Left ventricle myocardium inferior (tissue), 1 donor: ENCODE measurements around the gene YBX1. TPM values are rescaled to one million over a fixed set of nuclear protein-coding genes. Genes with fewer than 3 reads are reported as not detected.
"Not testable (repeated sequence)": the region's sequence is repeated elsewhere in the genome, so short reads cannot be mapped to it uniquely, and the experiment has no call there.

ENCODE experiments used
- DNase-seq: peaks from one replicate; pipeline ENCODE4 v3.0.0-alpha.2; 2020
- H3K27ac ChIP-seq: fragments of 200-600 bp; replicated peaks from 2 replicates; pipeline ENCODE4 v1.8.0; 2021
- H3K27me3 ChIP-seq: fragments of 200-600 bp; 2 replicates; pipeline ENCODE4 v1.8.0; 2021; ENCODE audit warnings: low read depth
- H3K36me3 ChIP-seq: fragments of 200-600 bp; 2 replicates; pipeline ENCODE4 v1.8.0; 2021
- H3K4me1 ChIP-seq: fragments of 200-600 bp; 2 replicates; pipeline ENCODE4 v1.8.0; 2021
- H3K4me3 ChIP-seq: fragments of 200-600 bp; 2 replicates; pipeline ENCODE4 v1.8.0; 2021; ENCODE audit warnings: mild to moderate bottlenecking, moderate library complexity
- H3K9me3 ChIP-seq: fragments of 200-600 bp; replicated peaks from 2 replicates; pipeline ENCODE4 v1.8.0; 2021
- intact Hi-C: fragments of 100-400 bp; cut with micrococcal nuclease; formaldehyde crosslinking; loops from one replicate; pipeline ENCODE4 v1.11.0; 2022
- total RNA-seq: library from RNA; stranded (reverse); fragmentation: NEBNext Ultra II Directional; extraction: Animal tissue kit (Norgen Biotek cat#: 25700); gene quantifications from one replicate; pipeline ENCODE4 v1.2.1, GENCODE V29; 2021
- TF ChIP-seq, protein P1 (sequence below): fragments of 200-600 bp; IDR thresholded peaks from 2 replicates; pipeline ENCODE4 v1.8.0; 2021; ENCODE audit warnings: antibody characterized with exemption, mild to moderate bottlenecking, borderline replicate concordance
- donor health status: DM: no; HTN: yes; CAD: no; lungs with severe emphysema.

YBX1 gene
- total RNA-seq, 1 donor from 2014 or later: 754 TPM

DNA sequence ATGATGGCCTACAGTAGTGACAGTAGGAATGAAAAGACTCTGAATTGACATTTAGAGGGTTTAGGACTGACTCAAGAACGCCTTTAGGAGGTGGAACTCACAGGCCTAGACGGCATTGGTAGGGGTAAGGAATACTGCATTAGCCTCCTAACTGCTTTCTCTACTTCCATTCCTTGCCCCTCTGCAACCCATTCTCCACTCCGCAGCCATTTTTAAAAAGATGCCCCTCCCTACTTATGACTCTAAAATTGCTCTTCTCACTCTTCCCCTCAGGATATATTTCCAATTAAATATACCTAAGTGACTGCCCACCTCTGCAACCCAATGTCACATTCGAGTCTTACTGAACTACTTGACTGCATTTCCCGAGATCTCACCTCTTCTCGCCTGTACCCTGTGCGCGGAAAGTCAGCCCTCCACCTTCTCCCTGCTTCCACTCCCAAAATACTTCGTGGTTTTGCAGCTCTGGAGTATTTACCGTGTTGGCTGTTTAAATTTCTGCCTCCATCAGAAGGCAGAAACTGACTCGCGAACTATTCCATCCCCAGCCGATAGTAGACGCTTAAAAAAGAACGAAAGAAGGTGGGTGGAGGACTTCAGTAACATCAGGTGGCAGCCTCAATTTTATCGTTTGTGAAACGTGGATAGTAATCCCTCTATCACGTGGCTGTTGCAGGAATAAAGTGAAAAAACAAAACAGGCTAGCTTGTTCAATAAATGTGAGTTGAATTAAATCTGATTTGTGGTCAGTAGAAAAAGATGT, 1.1 kb upstream of the YBX1 start:
- Histone ChIP-seq H3K4me1 (peaks cover 60% of the 10 kb centered on the region), H3K27ac (peak overlapping the region; percentile 97), H3K9me3 (no peaks in the 10 kb centered on the region), H3K4me3 (peak overlapping the region; percentile 90), H3K36me3 (peaks cover 5% of the 10 kb centered on the region), H3K27me3 (no peaks in the 10 kb centered on the region)
- TF ChIP-seq, protein P1, sequence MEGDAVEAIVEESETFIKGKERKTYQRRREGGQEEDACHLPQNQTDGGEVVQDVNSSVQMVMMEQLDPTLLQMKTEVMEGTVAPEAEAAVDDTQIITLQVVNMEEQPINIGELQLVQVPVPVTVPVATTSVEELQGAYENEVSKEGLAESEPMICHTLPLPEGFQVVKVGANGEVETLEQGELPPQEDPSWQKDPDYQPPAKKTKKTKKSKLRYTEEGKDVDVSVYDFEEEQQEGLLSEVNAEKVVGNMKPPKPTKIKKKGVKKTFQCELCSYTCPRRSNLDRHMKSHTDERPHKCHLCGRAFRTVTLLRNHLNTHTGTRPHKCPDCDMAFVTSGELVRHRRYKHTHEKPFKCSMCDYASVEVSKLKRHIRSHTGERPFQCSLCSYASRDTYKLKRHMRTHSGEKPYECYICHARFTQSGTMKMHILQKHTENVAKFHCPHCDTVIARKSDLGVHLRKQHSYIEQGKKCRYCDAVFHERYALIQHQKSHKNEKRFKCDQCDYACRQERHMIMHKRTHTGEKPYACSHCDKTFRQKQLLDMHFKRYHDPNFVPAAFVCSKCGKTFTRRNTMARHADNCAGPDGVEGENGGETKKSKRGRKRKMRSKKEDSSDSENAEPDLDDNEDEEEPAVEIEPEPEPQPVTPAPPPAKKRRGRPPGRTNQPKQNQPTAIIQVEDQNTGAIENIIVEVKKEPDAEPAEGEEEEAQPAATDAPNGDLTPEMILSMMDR: no peak
- DNase-seq: no peak
- intact Hi-C loops: no loop called here

GRCh38 chr1:42682484-42682738, 193 bp downstream of the YBX1 start:
- H3K4me3 ChIP-seq: peak overlapping the region; percentile 90
- intact Hi-C loops, DNase-seq, H3K9me3 ChIP-seq, H3K27me3 ChIP-seq, H3K36me3 ChIP-seq: not testable (repeated sequence)
- peak overlapping the region; percentile 97 for H3K27ac ChIP-seq
- H3K4me1 ChIP-seq: peaks cover 65% of the 10 kb centered on the region

DNA sequence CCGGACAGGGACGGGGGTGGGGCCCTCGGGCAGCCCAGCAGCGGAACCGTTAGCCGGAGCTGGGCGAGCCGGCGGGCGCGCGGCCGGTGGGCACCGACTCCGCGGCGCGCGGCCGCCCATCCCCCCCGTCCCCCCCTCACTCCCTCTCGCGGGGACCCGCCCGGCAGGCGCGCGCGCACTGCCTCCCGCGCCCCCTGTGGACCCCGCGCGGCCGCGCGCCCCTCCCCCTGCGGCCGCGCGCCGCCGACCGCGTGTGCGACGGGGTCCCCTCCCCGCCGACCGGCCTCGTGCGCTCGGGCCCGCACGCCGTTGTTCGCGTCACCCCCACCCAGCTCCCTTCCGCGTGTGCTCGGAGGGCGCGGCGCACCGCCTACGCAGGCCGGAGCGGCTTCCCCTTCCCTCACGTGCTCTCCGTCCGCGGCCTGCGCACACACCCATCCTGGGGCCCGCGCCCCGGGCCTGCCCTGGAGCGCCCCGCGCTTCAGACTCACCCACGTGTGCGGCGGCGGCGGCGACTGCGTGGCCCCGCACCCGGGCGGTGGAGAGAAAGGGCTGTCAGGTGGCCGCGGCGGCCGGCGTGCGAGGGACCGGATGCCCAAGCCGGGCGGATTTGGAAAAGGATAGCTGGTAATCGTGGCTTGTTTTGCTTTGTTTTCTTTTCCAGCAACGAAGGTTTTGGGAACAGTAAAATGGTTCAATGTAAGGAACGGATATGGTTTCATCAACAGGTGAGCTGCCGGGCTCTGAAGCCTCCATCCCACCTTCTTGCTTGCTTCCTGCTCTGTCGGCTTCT, 717 bp downstream of the YBX1 start:
- intact Hi-C loops: no loop called here
- no peaks in the 10 kb centered on the region for H3K9me3 ChIP-seq
- H3K27ac ChIP-seq: peak overlapping the region; percentile 97
- peaks cover 5% of the 10 kb centered on the region for H3K36me3 ChIP-seq
- peaks cover 70% of the 10 kb centered on the region for H3K4me1 ChIP-seq
- H3K27me3 ChIP-seq: no peaks in the 10 kb centered on the region
- peak; percentile 70 for DNase-seq
- TF ChIP-seq, protein P1: no peak
- H3K4me3 ChIP-seq: peak overlapping the region; percentile 90

DNA sequence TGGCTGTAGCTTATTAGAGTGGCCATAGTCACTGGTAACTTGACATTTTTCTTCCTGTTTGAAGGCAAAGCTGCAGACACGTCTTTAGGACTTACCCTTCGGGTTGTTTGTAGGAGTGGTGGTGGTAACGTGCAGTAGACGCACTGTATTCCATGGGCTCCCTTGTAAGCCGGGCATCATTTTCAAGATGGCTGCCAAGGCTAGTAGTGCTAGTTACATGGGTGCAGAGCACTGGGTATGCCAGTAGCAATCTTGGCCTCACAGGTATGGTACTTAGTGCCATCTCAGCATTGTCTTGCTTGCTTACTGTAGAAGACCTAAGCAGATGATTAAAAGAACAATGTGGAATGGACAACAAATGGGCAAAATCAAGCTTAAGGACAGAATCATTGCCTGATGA, 1.9 kb downstream of the YBX1 start:
- no peak for DNase-seq
- H3K27me3 ChIP-seq: no peaks in the 10 kb centered on the region
- peak overlapping the region; percentile 90 for H3K4me3 ChIP-seq
- H3K36me3 ChIP-seq: peaks cover 5% of the 10 kb centered on the region
- TF ChIP-seq, protein P1: no peak
- intact Hi-C loops: no loop called here
- no peak overlapping the region for H3K27ac ChIP-seq
- peaks cover 82% of the 10 kb centered on the region for H3K4me1 ChIP-seq
- no peaks in the 10 kb centered on the region for H3K9me3 ChIP-seq

- Histone ChIP-seq H3K36me3 (peaks cover 5% of the 10 kb centered on the region), H3K27ac (peak overlapping the region; percentile 23), H3K27me3 (no peaks in the 10 kb centered on the region), H3K4me3 (peak overlapping the region; percentile 28), H3K4me1 (peaks cover 90% of the 10 kb centered on the region), H3K9me3 (no peaks in the 10 kb centered on the region)
- TF ChIP-seq, protein P1: no peak
- intact Hi-C loops: no loop called here
- no peak for DNase-seq
Observed at GRCh38 chr1:42686418-42686817, 4.2 kb downstream of the YBX1 start.

DNA sequence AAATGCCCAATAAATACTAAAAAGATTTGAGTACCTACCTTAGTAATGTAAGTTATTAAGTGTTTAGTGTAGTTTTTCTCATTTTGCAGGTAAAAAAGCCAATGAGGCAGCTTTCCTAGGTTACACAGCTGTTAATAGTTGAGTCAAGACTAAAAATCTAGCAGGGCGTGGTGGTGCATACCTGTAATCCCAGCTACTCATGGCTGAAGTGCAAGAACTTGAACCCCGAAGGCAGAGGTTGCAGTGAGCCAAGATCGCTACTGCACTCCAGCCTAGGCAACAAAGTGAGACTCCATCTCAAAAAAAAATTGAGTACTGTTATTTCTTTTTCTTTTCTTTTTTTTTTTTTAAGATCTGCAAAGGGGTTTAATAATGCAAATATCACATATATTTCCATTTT, 7.7 kb downstream of the YBX1 start:
- peaks cover 9% of the 10 kb centered on the region for H3K36me3 ChIP-seq
- intact Hi-C loops: no loop called here
- TF ChIP-seq, protein P1: no peak

More for the DNA sequence above, 7.7 kb downstream of the YBX1 start:
- Histone ChIP-seq H3K4me1 (peaks cover 93% of the 10 kb centered on the region), H3K4me3 (no peak overlapping the region), H3K9me3 (no peaks in the 10 kb centered on the region), H3K27me3 (no peaks in the 10 kb centered on the region), H3K27ac (no peak overlapping the region)
- no peak for DNase-seq
